HG03108 (cell line): ENCODE results near the gene ARPC5L.

ENCODE experiments used
- ATAC-seq: cut with Tn5 transposase; IDR thresholded peaks from one replicate; pipeline ENCODE4 v1.9.1; 2021; ENCODE audit warnings: moderate library complexity; ENCODE audit not compliant: unreplicated experiment

ARPC5L gene

DNA sequence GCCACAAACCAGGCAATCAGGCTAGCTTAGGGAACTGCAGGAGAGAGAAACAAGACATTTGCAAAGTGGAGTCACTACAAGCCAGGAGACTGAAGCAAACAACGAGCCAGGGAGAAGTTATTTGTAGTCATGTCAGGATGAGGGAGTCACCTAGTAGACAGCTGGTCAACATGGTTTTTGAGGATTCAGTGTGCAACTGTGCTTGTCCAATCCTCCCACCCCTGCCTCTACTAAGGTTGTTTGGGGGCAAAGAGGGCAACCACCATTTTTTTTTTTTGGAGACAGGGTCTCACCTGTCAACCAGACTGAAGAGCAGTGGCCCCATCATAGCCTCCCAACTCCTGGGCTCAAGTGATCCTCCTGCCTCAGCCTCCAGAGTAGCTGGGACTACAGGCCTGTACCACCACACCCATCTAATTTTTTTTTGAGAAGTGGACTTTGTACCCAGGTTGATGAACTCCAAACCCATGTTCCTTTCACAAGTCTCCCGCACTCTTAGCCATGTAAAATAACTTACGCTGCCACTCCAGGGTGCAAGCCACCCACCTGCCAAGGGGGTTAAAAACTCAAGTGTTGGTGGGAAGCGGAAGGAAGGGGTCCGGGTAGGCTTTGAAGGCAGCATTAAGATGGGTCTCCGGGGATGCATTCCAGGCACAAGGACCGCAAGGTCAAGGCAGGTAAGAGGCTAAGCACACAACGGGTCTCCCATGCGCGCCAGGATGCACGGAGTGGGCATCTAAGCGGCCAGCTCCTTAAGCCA, 1.2 kb upstream of the ARPC5L start:
- ATAC-seq: no peak

DNA sequence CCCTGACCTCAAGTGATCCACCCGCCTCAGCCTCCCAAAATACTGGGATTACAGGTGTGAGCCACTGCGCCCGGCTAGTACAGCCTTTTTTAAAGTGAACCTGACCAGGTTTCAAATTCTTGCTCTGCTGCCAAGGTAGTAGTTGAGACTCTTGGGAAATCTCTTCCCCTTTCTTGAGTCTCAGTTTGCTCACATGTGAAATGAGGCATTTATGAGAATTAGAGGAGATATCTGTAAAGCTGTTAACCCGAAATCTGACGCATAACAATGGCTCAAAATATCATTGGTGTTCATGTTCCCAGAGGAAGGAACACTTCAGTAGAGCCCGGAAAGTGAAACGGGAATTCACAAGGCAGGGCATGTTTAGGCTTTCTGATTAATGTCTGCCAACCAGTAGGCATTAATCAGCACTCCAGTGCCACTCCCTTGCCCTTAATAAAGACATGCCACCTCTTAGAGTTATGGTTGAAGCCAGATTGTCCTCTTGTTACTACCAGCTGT, 1.5 kb downstream of the ARPC5L start:
- ATAC-seq: no peak

DNA sequence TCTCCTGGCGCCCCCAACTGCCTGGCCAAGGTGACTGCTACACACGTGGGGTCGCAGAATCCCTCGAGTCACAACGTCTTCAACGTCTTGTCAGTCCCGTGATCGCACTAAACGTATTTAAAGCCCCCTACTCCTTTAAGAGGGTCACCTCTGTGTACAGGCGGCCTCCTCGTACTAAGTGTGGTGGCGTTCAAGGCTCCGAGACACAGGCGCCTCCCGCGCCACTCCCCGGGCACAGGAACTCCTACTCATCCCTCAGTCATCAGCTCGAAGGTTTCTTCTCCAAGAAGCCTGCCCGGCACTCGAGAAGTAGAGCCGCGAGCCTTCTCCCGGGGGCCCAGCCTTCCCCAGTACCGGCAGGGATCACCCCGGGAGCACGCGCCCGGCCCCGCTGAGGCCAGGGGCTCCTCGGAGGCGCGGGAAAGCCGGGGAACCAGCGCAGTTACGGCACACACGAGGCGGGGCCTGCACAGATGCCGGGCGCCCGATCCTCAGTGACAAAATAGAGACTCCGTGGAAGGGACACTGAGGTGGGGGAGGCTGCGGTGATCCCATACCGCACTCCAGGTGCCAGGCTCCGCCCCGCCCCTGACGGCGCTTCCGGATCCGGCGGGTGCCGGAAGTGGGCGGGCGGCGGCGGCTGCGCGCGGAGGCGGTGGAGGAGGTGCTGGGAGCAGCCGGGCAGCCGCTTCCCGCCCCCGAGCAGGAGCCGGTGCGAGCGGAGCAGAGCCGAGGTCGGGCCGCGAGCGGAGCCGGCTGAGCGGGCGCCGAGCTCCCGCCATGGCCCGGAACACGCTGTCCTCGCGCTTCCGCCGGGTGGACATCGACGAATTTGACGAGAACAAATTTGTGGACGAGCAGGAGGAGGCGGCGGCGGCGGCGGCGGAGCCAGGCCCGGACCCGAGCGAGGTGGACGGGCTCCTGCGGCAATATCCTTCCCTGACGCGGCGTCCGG, 6.9 kb downstream of the ARPC5L start:
- peak; percentile 57 for ATAC-seq

DNA sequence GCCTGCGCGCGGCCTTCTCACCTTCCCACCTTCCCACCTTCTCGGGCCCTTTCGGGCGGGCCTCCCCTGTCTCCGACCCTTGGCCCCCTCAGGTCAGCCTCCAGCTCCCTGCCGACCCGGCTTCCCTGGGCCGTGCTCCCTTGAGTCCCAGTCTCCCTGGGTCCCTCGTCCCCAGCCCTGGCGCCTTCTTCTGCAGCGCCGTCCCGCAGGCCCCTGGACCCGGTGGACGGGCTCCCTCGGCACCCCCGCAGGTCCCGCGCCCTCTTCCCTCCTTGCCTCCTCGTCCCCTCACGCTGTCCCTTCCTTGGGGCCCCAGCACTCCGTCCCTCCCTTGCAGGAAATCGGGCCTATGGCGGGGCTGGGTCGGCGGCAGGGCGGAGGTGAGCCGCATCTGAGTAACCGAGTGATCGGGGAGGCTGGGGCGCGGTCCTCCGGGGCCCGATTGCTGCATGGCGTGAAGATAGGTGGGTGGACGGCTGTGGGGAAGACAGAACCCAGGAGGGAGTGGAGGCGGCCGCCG, 7.6 kb downstream of the ARPC5L start:
- ATAC-seq: no peak

DNA sequence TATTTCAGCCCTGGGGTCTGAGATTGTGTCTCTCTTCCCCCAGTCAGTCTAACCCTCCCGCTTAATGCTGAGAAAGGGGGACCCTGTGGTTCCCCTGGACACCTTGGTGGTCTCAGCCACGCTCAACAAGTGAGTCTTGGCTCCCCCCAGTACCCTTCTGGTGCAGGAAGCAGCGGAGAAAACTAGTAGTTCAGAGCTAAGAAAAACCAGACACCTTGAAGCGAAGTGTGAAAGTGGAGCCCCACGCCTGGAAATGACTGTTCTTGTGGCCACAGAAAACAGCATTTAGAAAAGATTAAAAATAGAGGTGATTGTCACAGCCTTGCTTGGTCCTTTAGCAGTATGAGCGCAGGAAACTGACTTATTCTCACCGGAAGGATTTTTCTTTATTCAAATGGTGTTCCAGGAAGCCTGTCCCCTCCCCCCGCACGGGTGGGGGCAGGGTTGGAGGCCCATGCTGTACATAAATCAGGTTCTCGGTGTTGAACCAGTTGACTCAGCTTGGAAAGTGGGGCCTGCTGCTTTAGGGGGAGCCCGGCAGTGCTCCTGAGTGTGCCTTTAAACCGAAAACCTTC, 8.1 kb downstream of the ARPC5L start:
- no peak for ATAC-seq

DNA sequence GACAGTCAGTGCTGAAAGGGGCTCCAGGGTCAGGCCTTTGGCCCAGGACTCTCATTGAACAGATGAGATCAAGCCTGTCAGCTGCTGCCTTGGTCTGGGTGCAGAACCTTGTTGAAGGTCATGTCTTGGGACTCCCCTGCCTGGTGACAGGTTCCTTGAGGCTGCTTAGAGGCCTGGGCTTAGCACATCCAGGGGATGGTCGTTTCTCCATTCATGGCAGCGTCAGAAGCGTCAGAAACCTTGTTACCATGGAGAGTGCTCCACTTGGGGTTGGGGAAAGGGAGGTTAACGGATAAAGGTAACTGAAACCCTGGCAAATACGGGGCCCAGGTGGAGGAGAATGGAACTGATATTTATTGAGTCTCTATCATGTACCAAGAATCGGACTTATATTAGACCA, 8.8 kb downstream of the ARPC5L start:
- ATAC-seq: no peak

DNA sequence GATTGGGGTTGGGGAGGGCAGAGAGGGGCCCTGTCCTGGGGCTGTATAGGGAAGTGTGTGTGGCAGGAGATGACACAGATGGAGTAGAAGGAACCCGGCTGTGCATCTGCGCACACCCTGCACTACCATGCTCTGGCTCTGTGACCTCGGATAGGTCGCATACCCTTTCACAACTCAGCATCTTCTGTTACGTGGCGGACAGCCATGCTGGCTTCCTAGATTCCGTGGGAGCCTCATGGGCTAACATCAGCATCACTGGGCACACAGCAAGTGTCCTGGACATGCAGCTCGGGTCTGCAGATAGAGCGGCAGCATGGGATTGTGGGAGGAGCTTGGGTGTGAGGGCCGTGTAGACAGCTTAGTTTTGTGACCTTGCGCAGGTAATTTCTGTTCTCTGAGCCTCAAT, 9.2 kb downstream of the ARPC5L start:
- ATAC-seq: no peak

DNA sequence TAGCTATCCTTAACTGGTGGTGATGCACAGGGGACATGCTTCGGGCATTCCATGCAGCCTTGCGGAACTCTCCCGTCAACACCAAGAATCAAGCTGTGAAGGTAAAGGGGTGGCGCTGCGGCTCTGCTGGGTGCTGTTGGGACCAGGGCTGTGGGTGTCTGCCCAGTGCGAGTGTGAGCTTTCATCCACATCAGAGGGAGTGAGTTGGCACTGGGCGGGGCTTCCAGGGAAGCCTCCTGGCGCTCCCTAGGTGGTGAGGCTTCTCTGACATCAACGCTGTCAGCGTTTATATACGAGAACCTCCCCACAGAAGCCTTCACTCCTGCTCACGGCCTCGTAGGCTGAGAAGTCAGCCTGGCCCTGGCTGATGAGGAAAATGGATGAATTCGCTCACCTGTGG, 11.7 kb downstream of the ARPC5L start:
- no peak for ATAC-seq

DNA sequence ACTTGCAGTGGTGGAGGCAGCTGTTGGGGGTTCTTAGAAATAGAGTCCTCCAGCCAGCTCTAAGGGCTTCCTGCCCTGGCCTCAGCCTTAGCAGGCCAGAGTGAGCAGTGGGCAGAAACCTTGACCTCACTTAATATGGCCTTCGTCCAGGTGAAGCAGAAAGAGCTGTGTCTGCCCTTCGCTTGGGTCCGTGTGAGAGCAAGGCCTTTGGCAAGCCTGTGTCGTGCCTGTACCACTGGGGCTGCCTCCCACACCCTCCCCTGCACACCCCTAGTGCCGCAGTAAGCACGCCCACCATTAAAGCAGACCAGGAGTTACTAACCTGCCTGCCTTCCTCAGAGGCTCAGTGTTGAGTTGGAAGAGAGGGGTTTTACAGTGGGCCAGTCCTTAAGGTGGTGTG, 13.6 kb downstream of the ARPC5L start:
- no peak for ATAC-seq

DNA sequence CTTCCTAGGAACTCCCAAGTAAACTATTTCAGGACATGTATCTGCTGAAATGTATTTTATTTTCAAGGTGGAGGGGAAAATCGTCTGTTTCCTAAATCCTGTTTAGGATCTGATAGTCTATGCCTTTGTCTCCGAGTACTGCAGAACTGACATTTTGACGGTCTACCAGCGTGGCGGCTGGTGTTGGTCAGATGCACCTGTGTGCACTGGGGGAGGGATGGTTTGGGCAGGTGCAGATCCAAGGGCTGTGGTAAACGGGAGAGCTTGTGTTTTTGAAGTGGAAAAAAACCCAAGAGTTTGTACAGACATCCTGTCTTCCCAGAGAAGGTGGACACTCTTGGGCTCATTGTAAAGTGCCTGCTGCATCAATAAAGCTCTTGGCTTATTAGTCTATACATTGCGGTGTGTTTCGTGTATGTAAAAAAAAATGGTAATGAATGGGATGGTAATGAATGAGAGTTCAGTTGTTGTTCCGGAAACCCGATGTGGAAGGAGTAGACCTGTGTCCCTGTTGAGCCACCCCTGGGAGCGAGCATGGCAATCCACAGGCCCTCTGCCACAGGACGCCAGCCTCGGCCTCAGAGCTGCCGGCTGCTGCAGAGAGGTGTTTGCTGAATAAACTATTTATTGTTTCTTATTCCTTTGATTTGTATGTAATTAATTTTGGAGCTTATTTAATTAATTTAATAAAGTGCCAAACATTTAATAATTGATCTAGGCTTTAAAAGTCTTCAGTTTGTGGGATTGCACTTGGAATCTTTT, 15.3 kb downstream of the ARPC5L start:
- ATAC-seq: no peak

DNA sequence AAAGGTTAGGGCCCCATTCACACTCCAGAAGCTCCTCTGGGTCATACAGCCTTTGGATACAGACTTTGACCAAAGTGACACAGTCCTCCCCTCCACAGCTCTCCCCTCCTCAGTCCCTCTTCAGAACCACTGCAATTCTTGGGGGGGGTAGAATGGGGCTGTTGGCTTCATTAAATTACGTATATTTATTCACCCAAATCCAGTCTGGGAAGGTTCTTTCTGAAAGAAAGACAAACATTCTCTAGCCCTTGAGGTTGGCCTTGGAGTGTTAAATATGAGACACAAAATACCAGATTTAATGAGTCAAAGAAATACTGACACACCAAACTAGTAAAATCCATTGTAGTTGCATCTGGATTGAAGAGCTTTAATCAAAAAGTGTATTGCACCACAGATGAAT, 16.1 kb downstream of the ARPC5L start:
- ATAC-seq: no peak

DNA sequence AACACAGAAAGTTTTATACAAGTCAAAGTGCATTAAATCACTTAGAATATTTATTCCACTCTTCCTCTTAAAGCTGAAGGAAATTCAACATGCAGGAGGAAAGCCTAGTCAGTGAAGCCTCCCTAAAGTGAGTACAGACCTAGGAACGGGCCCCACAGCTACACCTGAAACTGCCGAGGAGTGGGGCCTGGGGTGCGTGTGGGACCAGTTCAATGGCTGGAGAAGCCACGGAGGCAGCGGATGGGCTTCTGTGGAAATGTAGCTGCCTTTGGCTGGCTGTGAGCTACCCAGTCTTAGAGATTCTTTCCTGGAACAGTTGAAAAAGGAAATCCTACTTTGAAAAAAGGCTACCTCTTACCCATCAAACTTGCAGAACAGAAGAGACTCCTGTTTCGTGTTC, 16.6 kb downstream of the ARPC5L start:
- ATAC-seq: no peak

DNA sequence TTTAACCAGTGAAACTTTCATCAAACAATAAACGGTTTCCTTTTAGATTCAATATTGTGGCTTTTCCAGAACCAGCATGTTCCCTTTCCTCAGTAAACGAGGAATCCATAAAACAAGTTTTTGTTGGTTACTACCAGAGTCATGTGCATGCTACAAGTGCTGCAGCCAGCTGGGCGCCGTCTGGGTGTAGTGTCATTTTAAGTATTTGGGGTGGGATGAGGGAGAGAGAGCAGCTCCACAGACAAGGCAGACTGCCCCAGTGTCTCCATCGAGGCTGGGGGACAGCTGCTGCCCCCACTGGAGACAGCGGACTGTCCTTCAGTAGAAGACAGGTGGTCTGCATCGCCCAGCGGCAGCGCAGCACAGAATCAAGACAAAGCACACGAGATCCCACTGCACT, 17.3 kb downstream of the ARPC5L start:
- ATAC-seq: no peak

DNA sequence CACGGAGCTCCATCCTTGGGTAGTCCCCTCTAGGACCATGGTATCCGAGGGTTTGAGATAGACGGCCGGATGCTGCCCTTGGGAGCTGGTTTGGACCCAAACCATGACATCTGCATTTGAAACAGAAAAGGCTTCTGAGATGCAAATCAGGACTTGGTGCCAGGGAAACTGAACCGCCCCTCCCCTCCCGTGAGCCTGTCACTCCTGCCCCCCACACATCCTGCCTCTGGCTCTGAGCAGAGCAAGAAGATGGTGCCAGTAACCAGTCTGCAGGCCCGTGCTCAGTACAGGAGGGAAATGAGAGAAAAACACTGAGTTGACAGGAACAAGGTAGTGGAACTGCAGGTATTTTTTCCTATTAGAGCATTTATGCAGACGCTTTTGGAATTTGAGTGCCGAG, 18.6 kb downstream of the ARPC5L start:
- ATAC-seq: no peak

DNA sequence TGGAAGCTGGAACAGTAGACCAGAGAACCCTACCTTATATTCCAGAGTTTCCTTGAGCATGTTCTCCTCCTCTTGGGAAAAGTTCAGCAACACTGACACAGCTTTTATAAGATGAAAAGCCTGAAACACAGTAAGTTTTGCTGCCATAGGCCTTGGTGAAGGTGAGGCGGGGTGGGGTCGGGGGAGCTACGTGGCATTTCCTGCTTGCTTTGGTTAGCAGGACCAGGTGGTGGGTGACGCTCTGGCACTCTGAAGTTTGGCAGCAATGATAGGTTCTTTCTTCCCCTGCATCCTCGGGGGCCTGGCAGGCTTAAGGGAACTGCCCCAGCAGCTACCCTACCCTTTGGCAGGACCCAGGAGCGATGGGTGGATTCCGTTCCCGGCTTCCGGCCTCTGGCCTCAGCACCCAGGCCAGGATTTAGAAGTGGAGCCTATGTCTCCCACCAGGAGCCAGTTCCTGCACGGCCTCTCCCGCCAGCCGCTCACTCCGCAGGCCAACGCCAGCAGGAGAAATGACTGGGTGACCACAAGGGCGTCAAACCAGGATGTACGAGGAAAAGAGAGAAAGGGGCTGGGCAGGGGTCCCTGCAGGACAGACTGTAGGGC, 19.3 kb downstream of the ARPC5L start:
- ATAC-seq: no peak

DNA sequence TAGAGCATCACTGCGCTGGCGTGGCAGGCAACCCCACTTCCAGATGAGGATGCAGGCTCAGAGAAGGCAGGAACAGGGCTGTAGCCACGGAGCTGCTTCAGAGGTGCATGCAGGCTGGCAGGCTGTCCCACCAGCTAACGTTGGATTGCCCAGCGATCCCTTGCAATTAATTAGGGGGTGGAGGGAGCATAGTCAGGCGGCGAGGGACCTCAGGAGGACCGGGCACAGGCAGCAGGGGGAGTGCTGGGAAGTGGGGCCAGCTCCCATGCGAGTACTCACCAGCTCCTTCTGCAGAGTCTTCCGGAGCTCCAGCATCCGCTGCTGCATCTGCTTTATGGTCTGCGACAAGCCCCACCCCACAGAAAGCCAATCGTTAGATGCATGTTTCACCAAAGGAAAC, 20.3 kb downstream of the ARPC5L start:
- ATAC-seq: no peak

DNA sequence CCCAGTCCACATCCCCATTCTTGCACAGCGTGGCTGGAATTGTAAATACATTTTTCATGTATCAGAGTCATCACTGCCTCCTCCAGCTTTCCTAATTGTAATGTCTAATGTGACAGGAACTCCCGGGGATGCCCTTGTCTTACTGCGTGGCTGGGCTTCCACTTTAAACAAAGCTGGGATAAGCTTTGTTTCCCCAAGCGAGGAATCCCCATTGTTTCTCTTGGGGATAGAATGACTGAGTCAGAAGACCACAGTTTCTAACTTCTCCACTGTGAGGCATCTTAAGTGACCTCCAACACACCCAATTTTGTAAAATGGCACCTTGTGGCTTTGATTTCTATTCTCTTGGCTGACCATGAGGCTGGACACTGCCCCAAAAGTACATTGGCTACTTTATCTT, 22.4 kb downstream of the ARPC5L start:
- no peak for ATAC-seq

DNA sequence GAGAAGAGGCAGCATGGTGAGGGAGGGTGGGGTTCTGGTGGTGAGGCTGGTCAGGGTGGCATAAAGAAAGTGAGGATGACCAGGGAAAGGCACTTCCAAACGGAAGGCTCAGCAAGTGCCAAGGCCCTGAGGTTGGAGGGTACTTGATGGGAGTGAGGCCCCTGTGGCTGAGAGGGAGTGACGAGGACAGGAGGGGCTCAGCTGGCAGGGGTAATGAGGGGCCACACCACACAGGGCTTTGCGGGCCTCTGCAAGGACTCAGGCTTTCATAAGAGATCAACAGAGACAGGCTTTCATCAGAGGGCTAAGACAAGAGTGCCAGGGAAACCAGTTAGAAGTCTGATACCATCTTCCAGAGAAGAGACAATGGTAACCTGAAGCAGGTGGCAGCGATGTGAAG, 23.6 kb downstream of the ARPC5L start:
- ATAC-seq: no peak

DNA sequence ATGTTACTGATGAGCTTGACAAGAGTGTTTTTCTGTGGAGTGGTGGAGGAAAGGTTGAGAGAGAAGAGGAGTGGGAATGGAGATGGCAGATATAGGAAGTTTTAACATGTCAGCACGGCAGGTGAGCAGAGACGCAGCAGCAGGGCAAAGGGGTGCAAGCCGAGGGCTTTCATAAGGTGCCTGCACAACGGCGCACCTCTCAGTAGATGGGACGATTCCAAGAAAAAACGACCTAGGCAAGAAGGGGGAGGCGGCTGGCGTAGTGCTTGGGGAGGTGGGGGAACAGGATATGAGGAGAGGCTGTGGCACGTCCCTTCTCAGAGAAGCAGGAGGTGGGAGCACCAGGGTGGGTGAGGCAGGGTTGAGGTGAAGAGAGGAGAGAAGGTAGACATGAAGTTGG, 24.5 kb downstream of the ARPC5L start:
- ATAC-seq: no peak

DNA sequence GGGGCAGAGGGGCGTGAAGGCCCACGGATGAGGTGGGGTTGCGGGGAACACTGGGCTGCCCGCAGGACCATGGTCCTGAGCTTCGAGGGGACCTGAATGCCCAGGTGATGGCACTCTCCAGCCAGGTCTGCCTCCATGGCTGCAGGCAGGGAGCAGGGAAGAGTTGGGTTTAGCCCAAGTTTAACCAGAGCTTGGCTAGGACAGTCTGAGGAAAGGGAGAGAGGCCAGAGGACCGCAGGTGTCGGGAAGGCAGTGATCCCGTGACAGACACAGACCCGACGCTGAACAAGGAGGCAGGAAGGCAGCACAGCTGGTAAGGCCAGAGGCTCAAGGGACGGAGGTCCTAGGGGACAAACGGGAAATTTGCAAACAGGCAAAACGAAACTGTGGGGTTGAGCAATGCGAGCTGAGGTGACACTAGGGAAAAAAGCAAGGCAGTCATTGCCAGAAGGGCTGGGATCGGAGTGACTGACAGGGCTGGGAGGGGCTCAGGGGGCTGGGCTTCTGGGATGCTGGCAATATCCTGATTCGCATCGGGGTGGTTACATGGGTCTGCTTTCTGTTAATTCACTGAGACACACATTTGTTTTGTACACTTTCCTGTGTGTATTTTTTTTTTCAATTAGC, 25.0 kb downstream of the ARPC5L start:
- ATAC-seq: no peak
